NCI-H1417 (cell line): ENCODE measurements around the gene ANTXR2.
"Not testable (repeated sequence)": the region's sequence is repeated elsewhere in the genome, so short reads cannot be mapped to it uniquely, and the experiment has no call there.

ENCODE experiments used
- DNase-seq, 3 experiments: peaks; one replicate each; lab custom pipeline; 2025; lab: John Stamatoyannopoulos, UW

ANTXR2 gene

GRCh38 chr4:80017125-80017854 is 55.7 kb downstream of the ANTXR2 start:
- DNase-seq: no peak

GRCh38 chr4:80016506-80016905 is 56.5 kb downstream of the ANTXR2 start:
- DNase-seq: no peak

- no peak for DNase-seq
These were observed 57.4 kb downstream of the ANTXR2 start for GRCh38 chr4:80015407-80016189.

GRCh38 chr4:80014531-80014930 is 58.5 kb downstream of the ANTXR2 start:
- DNase-seq: no peak

GRCh38 chr4:80012291-80012690 is 60.7 kb downstream of the ANTXR2 start:
- no peak for DNase-seq

GRCh38 chr4:80011636-80012236 is 61.3 kb downstream of the ANTXR2 start:
- DNase-seq: no peak

GRCh38 chr4:80010316-80010715 is 62.7 kb downstream of the ANTXR2 start:
- no peak for DNase-seq

- no peak for DNase-seq
These were observed 63.2 kb downstream of the ANTXR2 start for GRCh38 chr4:80009806-80010205.

- DNase-seq: no peak
These were observed 64.1 kb downstream of the ANTXR2 start for GRCh38 chr4:80008971-80009370.

- no peak for DNase-seq
These were observed 64.7 kb downstream of the ANTXR2 start for GRCh38 chr4:80008351-80008750.

GRCh38 chr4:80007745-80008149 is 65.3 kb downstream of the ANTXR2 start:
- no peak for DNase-seq

- DNase-seq: peak in 1 of 3 experiments; percentile 2
These were observed 65.9 kb downstream of the ANTXR2 start for GRCh38 chr4:80006935-80007744.

- DNase-seq: no peak
These were observed 67.2 kb downstream of the ANTXR2 start for GRCh38 chr4:80005863-80006262.

GRCh38 chr4:80004319-80004718 is 68.7 kb downstream of the ANTXR2 start:
- DNase-seq: no peak

- not testable (repeated sequence) for DNase-seq
These were observed 70.5 kb downstream of the ANTXR2 start for GRCh38 chr4:80002559-80002958.

- DNase-seq: not testable (repeated sequence)
These were observed 74.0 kb downstream of the ANTXR2 start for GRCh38 chr4:79999048-79999447.

GRCh38 chr4:79998201-79998600 is 74.8 kb downstream of the ANTXR2 start:
- DNase-seq: no peak

GRCh38 chr4:79996851-79997250 is 76.2 kb downstream of the ANTXR2 start:
- DNase-seq: no peak

- no peak for DNase-seq
These were observed 79.6 kb downstream of the ANTXR2 start for GRCh38 chr4:79993476-79993875.

- DNase-seq: no peak
These were observed 81.4 kb downstream of the ANTXR2 start for GRCh38 chr4:79991601-79992000.

- not testable (repeated sequence) for DNase-seq
These were observed 81.9 kb downstream of the ANTXR2 start for GRCh38 chr4:79991100-79991499.

GRCh38 chr4:79987401-79987800 is 85.6 kb downstream of the ANTXR2 start:
- no peak for DNase-seq
